GM12878 (cell line): Measurements from ENCODE around the gene MIA2. TPM values are rescaled to one million over a fixed set of nuclear protein-coding genes. Genes with fewer than 3 reads are reported as not detected.

Experiments used
- ATAC-seq: fragments of 200-7000 bp; cut with Tn5 transposase; 3 replicates; pipeline ENCODE4 v1.9.1; 2020; ENCODE audit warnings: mild to moderate bottlenecking, moderate library complexity
- BruUV-seq: library from RNA; stranded (reverse); fragments of 400-500 nt; replicated peaks from 2 replicates; lab custom pipeline; 2021; lab: Mats Ljungman, UMichigan
- CTCF ChIA-PET: fragments of 300-600 bp; sonication (Branson Sonifier 250); formaldehyde crosslinking; extraction: SDS; loops from one replicate; lab custom pipeline; 2021; ENCODE audit warnings: inconsistent platforms; lab: Yijun Ruan, JAX
- POLR2A ChIA-PET: fragments of 350-600 bp; formaldehyde crosslinking; extraction: SDS; loops from one replicate; lab custom pipeline; 2021; ENCODE audit warnings: inconsistent platforms; lab: Charles Lee
- RAD21 ChIA-PET: fragments of 300-600 bp; sonication (Branson Sonifier 250); formaldehyde crosslinking; loops from one replicate; lab custom pipeline; 2023; ENCODE audit warnings: antibody characterized with exemption; ENCODE audit not compliant: unreplicated experiment; lab: Charles Lee
- SMC1A ChIA-PET: fragments of 300-600 bp; sonication (Branson Sonifier 250); formaldehyde crosslinking; loops from one replicate; lab custom pipeline; 2023; ENCODE audit not compliant: unreplicated experiment, uncharacterized antibody; lab: Charles Lee
- DNase-seq: peaks from one replicate; pipeline ENCODE4 v3.0.0-alpha.2; 2011; ENCODE audit warnings: low read depth, low spot score
- FAIRE-seq: peaks from 3 replicates; lab custom pipeline; 2011; peaks lifted over from hg19 to GRCh38; lab: Jason Lieb, UNC
- H2AFZ ChIP-seq: 2 replicates; pipeline ENCODE4 v1.6.0; 2011; ENCODE audit warnings: low read depth, low read length, control low read depth; ENCODE audit not compliant: control insufficient read depth
- H3K27ac ChIP-seq: 2 replicates; pipeline ENCODE4 v1.5.1; 2011; ENCODE audit warnings: control low read depth; ENCODE audit not compliant: control insufficient read depth, insufficient read depth
- H3K27me3 ChIP-seq, 2 experiments: replicated peaks in 1 of 2; 2 replicates each; pipeline versions ENCODE4 v1.6.0 to v1.6.1; 2011; ENCODE audit warnings: low read length in 1 of 2; ENCODE audit not compliant: control insufficient read depth in 2 of 2, insufficient read depth in 2 of 2
- H3K36me3 ChIP-seq, 2 experiments: 2 replicates each; pipeline ENCODE4 v1.5.1; 2011; ENCODE audit warnings: low read length in 1 of 2; ENCODE audit not compliant: control insufficient read depth in 2 of 2, insufficient read depth in 2 of 2
- H3K4me1 ChIP-seq: 2 replicates; pipeline ENCODE4 v1.6.1; 2011; ENCODE audit warnings: mild to moderate bottlenecking, low read length, moderate library complexity, mixed read lengths; ENCODE audit not compliant: control insufficient read depth, insufficient read depth
- H3K4me2 ChIP-seq: 2 replicates; pipeline ENCODE4 v1.6.0; 2011; ENCODE audit warnings: control low read depth; ENCODE audit not compliant: control insufficient read depth, insufficient read depth
- H3K4me3 ChIP-seq: fragments of 200-600 bp; sonication (generic); 2 replicates; pipeline ENCODE4 v1.5.1; 2016
- H3K79me2 ChIP-seq: 2 replicates; pipeline ENCODE4 v1.6.0; 2011; ENCODE audit warnings: low read length; ENCODE audit not compliant: control insufficient read depth, insufficient read depth
- H3K9ac ChIP-seq: 2 replicates; pipeline ENCODE4 v1.8.0; 2011; ENCODE audit warnings: low read length, control low read depth, mixed read lengths; ENCODE audit not compliant: control insufficient read depth, insufficient read depth
- H3K9me3 ChIP-seq: replicated peaks from 3 replicates; pipeline ENCODE4 v1.5.1; 2011; ENCODE audit warnings: mild to moderate bottlenecking, low read length; ENCODE audit not compliant: control insufficient read depth, insufficient read depth
- H4K20me1 ChIP-seq: 2 replicates; pipeline ENCODE4 v1.6.0; 2011; ENCODE audit not compliant: control insufficient read depth, insufficient read depth
- ATF2 ChIP-seq: IDR thresholded peaks from 2 replicates; pipeline ENCODE4 v1.6.1; 2012; ENCODE audit warnings: low read length, inconsistent platforms
- BCL11A ChIP-seq: IDR thresholded peaks from 2 replicates; pipeline ENCODE4 v1.6.1; 2011; ENCODE audit warnings: low read depth, low read length
- CREM ChIP-seq: IDR thresholded peaks from 2 replicates; pipeline ENCODE4 v1.6.1; 2014; ENCODE audit warnings: antibody characterized with exemption, low read depth
- JUNB ChIP-seq: IDR thresholded peaks from 2 replicates; pipeline ENCODE4 v1.6.1; 2016; ENCODE audit warnings: antibody characterized with exemption, mild to moderate bottlenecking
- NFIC ChIP-seq: IDR thresholded peaks from 2 replicates; pipeline ENCODE4 v1.6.1; 2012; ENCODE audit warnings: low read depth, mild to moderate bottlenecking, inconsistent platforms, low read length, moderate library complexity
- PML ChIP-seq: IDR thresholded peaks from 2 replicates; pipeline ENCODE4 v1.6.1; 2012; ENCODE audit warnings: low read length, inconsistent platforms
- PRDM15 ChIP-seq: fragments of 450-650 bp; formaldehyde crosslinking; IDR thresholded peaks from 2 replicates; pipeline ENCODE4 v1.4.0; 2020; ENCODE audit warnings: mild to moderate bottlenecking, moderate library complexity
- RUNX3 ChIP-seq: IDR thresholded peaks from 2 replicates; pipeline ENCODE4 v1.6.1; 2012; ENCODE audit warnings: low read length, inconsistent platforms
- SIX5 ChIP-seq: IDR thresholded peaks from 2 replicates; pipeline ENCODE4 v1.6.1; 2011; ENCODE audit warnings: mild to moderate bottlenecking, low read depth, low read length, moderate library complexity; ENCODE audit not compliant: severe bottlenecking
- SPI1 ChIP-seq: IDR thresholded peaks from 2 replicates; pipeline ENCODE4 v1.6.1; 2011; ENCODE audit warnings: low read depth, mild to moderate bottlenecking, low read length, moderate library complexity, borderline replicate concordance; ENCODE audit not compliant: insufficient read depth
- WGBS: methylation state at CpG from one replicate; pipeline ENCODE4 v1.1.6; 2016; ENCODE audit warnings: low lambda C conversion rate; ENCODE audit not compliant: insufficient replicate concordance, insufficient coverage; ENCODE audit errors: missing lambda C conversion rate; 5-methylcytosine and 5-hydroxymethylcytosine counted together
- in situ Hi-C: fragments of 300-500 bp; cut with MboI; formaldehyde crosslinking; loops from 9 replicates; pipeline ENCODE4 v1.14.3; 2018; ENCODE audit warnings: mixed read lengths
- intact Hi-C: fragments of 100-400 bp; cut with micrococcal nuclease; formaldehyde crosslinking; loops from one replicate; pipeline ENCODE4 v1.14.2; 2022; ENCODE audit not compliant: unreplicated experiment
- polyA plus RNA-seq, 11 experiments: library from polyadenylated mRNA; depleted of rRNA in 4 of 11; unstranded in 6 of 11; stranded (reverse) in 5 of 11; fragments of >200 nt; fragmentation: Nextera tagmentation in 4 of 11; fragmentation: Illumina TruSeq in 1 of 11; extraction: Ambion mirVana in 4 of 11; extraction: Trizol in 1 of 11; gene quantifications; 1 replicate in 1 of 11; 2 replicates in 10 of 11; pipeline versions ENCODE4 v1.2.1 to v1.2.3, GENCODE V29; 2011 to 2016; ENCODE audit warnings: inconsistent platforms in 2 of 11, missing spikeins in 2 of 11, low read depth in 1 of 11
- total RNA-seq, 4 experiments: library from RNA; depleted of rRNA in 3 of 4; stranded (reverse); fragments of >200 nt in 3 of 4; fragmentation: Illumina TruSeq in 1 of 4; extraction: Trizol in 1 of 4; gene quantifications; 2 replicates each; pipeline versions ENCODE4 v1.2.1 to v1.2.3, GENCODE V29; 2013 to 2021
- TF ChIP-seq, protein P1 (sequence below): fragments of 450-650 bp; IDR thresholded peaks from 2 replicates; pipeline ENCODE4 v1.6.1; 2018; ENCODE audit warnings: borderline replicate concordance, mild to moderate bottlenecking; ENCODE audit not compliant: partially characterized antibody

The MIA2 gene
- total and polyA plus RNA-seq, 10 of the 15 experiments (the other 5 are each of a cell fraction or from before 2014, with no cell fraction given) = 6.3 to 36.8 (median 17.1) TPM

GRCh38 chr14:39229222-39229543 is 4.5 kb upstream of the MIA2 start:
- ATAC-seq (no peak), DNase-seq (no peak), FAIRE-seq (no peak)
- ChIA-PET POLR2A (no interaction called here), SMC1A (interaction anchor here (0.8 to 4.3 kb wide), 2 partner anchors 128 to 240 kb away, joined by 3 to 76 read pairs; no protein-coding TSS in a partner anchor), RAD21 (interaction anchor here (0.6 to 0.7 kb wide), 3 partner anchors 70 to 203 kb away, joined by 3 read pairs; no protein-coding TSS in a partner anchor), CTCF (interaction anchor here (0.6 to 1.2 kb wide), 4 partner anchors 60 to 1017 kb away, joined by 3 read pairs; no protein-coding TSS in a partner anchor)
- H2AFZ ChIP-seq = no peak overlapping the region
- in situ Hi-C loops = no loop called here
- intact Hi-C loops = no loop called here
- WGBS = 56% methylated on average over 1 of the region's 1 CpG
- BruUV-seq = no TSS peak
- no peak overlapping the region for H3K4me3 ChIP-seq
- no peak overlapping the region for H3K27ac ChIP-seq
- H3K9ac ChIP-seq = no peak overlapping the region
- H3K27me3 ChIP-seq = no peaks in the 10 kb centered on the region
- TF ChIP-seq PML (no peak), ATF2 (peak; percentile 26; the same call in 1 of the 2 replicates), SIX5 (no peak), CREM (0 out of 2 replicates have a peak, but pooled peaks have one; percentile 13), JUNB (peak; percentile 48; the same call in 1 of the 2 replicates), NFIC (0 out of 2 replicates have a peak, but pooled peaks have one; percentile 29), PRDM15 (CRISPR knock-in tag) (no peak), SPI1 (peak; percentile 62; the same call in 1 of the 2 replicates), BCL11A (peak; percentile 19; the same call in 1 of the 2 replicates), RUNX3 (peak; percentile 45)
- TF ChIP-seq, protein P1, sequence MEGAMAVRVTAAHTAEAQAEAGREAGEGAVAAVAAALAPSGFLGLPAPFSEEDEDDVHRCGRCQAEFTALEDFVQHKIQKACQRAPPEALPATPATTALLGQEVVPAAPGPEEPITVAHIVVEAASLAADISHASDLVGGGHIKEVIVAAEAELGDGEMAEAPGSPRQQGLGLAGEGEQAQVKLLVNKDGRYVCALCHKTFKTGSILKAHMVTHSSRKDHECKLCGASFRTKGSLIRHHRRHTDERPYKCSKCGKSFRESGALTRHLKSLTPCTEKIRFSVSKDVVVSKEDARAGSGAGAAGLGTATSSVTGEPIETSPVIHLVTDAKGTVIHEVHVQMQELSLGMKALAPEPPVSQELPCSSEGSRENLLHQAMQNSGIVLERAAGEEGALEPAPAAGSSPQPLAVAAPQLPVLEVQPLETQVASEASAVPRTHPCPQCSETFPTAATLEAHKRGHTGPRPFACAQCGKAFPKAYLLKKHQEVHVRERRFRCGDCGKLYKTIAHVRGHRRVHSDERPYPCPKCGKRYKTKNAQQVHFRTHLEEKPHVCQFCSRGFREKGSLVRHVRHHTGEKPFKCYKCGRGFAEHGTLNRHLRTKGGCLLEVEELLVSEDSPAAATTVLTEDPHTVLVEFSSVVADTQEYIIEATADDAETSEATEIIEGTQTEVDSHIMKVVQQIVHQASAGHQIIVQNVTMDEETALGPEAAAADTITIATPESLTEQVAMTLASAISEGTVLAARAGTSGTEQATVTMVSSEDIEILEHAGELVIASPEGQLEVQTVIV = no peak
- TF ChIP-seq, all 136 proteins: peak for 7
- no peaks in the 10 kb centered on the region for H3K36me3 ChIP-seq
- H3K79me2 ChIP-seq = no peaks in the 10 kb centered on the region
- H3K4me2 ChIP-seq = no peak overlapping the region
- no peaks in the 10 kb centered on the region for H3K4me1 ChIP-seq
- no peaks in the 10 kb centered on the region for H4K20me1 ChIP-seq
- no peaks in the 10 kb centered on the region for H3K9me3 ChIP-seq
